HUES6 (cell line): ENCODE results near the gene KRTAP5-10.
"Not testable (repeated sequence)": the region's sequence is repeated elsewhere in the genome, so short reads cannot be mapped to it uniquely, and the experiment has no call there.

ENCODE experiments used
- H3K27ac ChIP-seq: 2 replicates; pipeline ENCODE4 v1.7.0; 2013; ENCODE audit warnings: low read depth, mild to moderate bottlenecking, low read length, inconsistent platforms
- H3K27me3 ChIP-seq: 2 replicates; pipeline ENCODE4 v1.6.1; 2013; ENCODE audit warnings: low read length; ENCODE audit not compliant: control insufficient read depth, insufficient read depth
- H3K36me3 ChIP-seq: 2 replicates; pipeline ENCODE4 v1.6.1; 2013; ENCODE audit warnings: low read length; ENCODE audit not compliant: control insufficient read depth, insufficient read depth
- H3K4me1 ChIP-seq: 2 replicates; pipeline ENCODE4 v1.6.1; 2013; ENCODE audit warnings: low read length; ENCODE audit not compliant: control insufficient read depth, insufficient read depth
- H3K4me3 ChIP-seq: 2 replicates; pipeline ENCODE4 v1.5.1; 2013; ENCODE audit warnings: low read depth, low read length
- H3K9ac ChIP-seq: one replicate; pipeline ENCODE4 v1.6.1; 2013; ENCODE audit warnings: mild to moderate bottlenecking, low read length
- H3K9me3 ChIP-seq: 2 replicates; pipeline ENCODE4 v1.6.1; 2013; ENCODE audit warnings: low read depth, low read length; ENCODE audit not compliant: control insufficient read depth, insufficient read depth

Gene KRTAP5-10

GRCh38 chr11:71615003-71615402, 49.6 kb downstream of the KRTAP5-10 start:
- H3K36me3 ChIP-seq, H3K27ac ChIP-seq: not testable (repeated sequence)

More at GRCh38 chr11:71615003-71615402, 49.6 kb downstream of the KRTAP5-10 start:
- not testable (repeated sequence) for H3K4me3 ChIP-seq, H3K4me1 ChIP-seq, H3K9me3 ChIP-seq, H3K9ac ChIP-seq, H3K27me3 ChIP-seq
